ENCODE results near the gene GORAB. TPM values are rescaled to one million over a fixed set of nuclear protein-coding genes. Genes with fewer than 3 reads are reported as not detected.

The GORAB gene
- total and polyA plus RNA-seq, 2 of the 13 experiments (the other 11 are each of a cell fraction or from before 2014, with no cell fraction given) = 6.6 to 9.2 TPM

GRCh38 chr1:170580636-170581440 is 48.9 kb downstream of the GORAB start:
- in situ Hi-C loops (cut with HindIII; ENCODE audit: extremely low pct_ligation_motif_present, low pct_unique_long_range_greater_than_20kb) = no loop called here
- Histone ChIP-seq H3K4me3 (replicated peaks in 1 of 3; ENCODE audit: insufficient read depth in 1 of 3, low read depth in 2 of 3, low read length in 3 of 3) (no peak overlapping the region), H3K9ac (ENCODE audit: insufficient read depth, low read depth, low read length) (no peak overlapping the region), H3K9me3 (ENCODE audit: low read length) (no peaks in the 10 kb centered on the region), H3K4me2 (ENCODE audit: low read depth, low read length) (no peak overlapping the region), H3K27ac (ENCODE audit: extremely low read length, insufficient read depth, low read length) (no peak overlapping the region), H3K79me2 (ENCODE audit: insufficient read depth, low read length) (no peaks in the 10 kb centered on the region), H3K27me3 (ENCODE audit: control insufficient read depth in 1 of 2, insufficient read depth in 2 of 2, low read length in 2 of 2) (no peaks in the 10 kb centered on the region), H2AFZ (ENCODE audit: low read length) (no peak overlapping the region), H3K36me3 (replicated peaks in 1 of 2; ENCODE audit: control insufficient read depth in 1 of 2, insufficient read depth in 2 of 2, low read length in 2 of 2) (no peaks in the 10 kb centered on the region), H3K4me1 (ENCODE audit: insufficient read depth, low read length) (no peaks in the 10 kb centered on the region), H4K20me1 (ENCODE audit: insufficient read depth, low read length) (no peaks in the 10 kb centered on the region)
- intact Hi-C loops (cut with micrococcal nuclease; ENCODE audit: unreplicated experiment) = no loop called here
- POLR2A ChIA-PET = no interaction called here
- WGBS (ENCODE audit: low lambda C conversion rate) = 2% methylated on average over 2 of the region's 2 CpGs
- DNase-seq (ENCODE audit: low spot score) (no peak), FAIRE-seq (no peak), ATAC-seq (no peak)
- no TSS peak for BruUV-seq (replicated peaks)
- TF ChIP-seq MED1 (CRISPR knock-in tag; IDR thresholded peaks at IDR 0.05) = no peak
- TF ChIP-seq ZNF773 (CRISPR knock-in tag; IDR thresholded peaks at IDR 0.05; ENCODE audit: borderline replicate concordance) = no peak
- no peak for TF ChIP-seq PBX2 (CRISPR knock-in tag; IDR thresholded peaks at IDR 0.05)
- no peak for TF ChIP-seq KLF6 (CRISPR knock-in tag; IDR thresholded peaks at IDR 0.05)
- no peak for TF ChIP-seq NFRKB (IDR thresholded peaks at IDR 0.05)
- TF ChIP-seq ARHGAP35 (CRISPR knock-in tag; IDR thresholded peaks at IDR 0.05; ENCODE audit: borderline replicate concordance) = no peak
- no peak for TF ChIP-seq BCLAF1 (IDR thresholded peaks at IDR 0.05)
- TF ChIP-seq PREB (CRISPR knock-in tag; IDR thresholded peaks at IDR 0.05) = no peak
- TF ChIP-seq ZNF468 (CRISPR knock-in tag; IDR thresholded peaks at IDR 0.05) = no peak
- TF ChIP-seq TERF1 (CRISPR knock-in tag; IDR thresholded peaks at IDR 0.05) = no peak
- TF ChIP-seq PRMT3 (CRISPR knock-in tag; IDR thresholded peaks at IDR 0.05; ENCODE audit: borderline replicate concordance, low read depth) = no peak
- no peak for TF ChIP-seq YY1 (IDR thresholded peaks at IDR 0.05; ENCODE audit: insufficient read depth, insufficient replicate concordance, low read depth, low read length)
- TF ChIP-seq KDM1A (CRISPR knock-in tag; IDR thresholded peaks at IDR 0.05) = no peak
- CTCF ChIA-PET (ENCODE audit: low intra/inter-chr PET ratio, low total read pairs) = no interaction called here

Measured in HepG2 (cell line).